GM23248 (cell line): Measurements from ENCODE around the gene SH3RF3. TPM values are rescaled to one million over a fixed set of nuclear protein-coding genes. Genes with fewer than 3 reads are reported as not detected.

ENCODE experiments used
- DNase-seq: peaks from one replicate; pipeline ENCODE4 v3.0.0-alpha.2; 2015
- H2AFZ ChIP-seq: fragments of 200-600 bp; sonication (generic); 2 replicates; pipeline ENCODE4 v1.6.1; 2016; ENCODE audit warnings: antibody characterized with exemption
- H3F3A ChIP-seq: fragments of 200-600 bp; sonication (generic); 2 replicates; pipeline ENCODE4 v1.6.1; 2016; ENCODE audit warnings: mild to moderate bottlenecking, antibody characterized with exemption, mixed run types; ENCODE audit not compliant: insufficient read depth
- H3K27ac ChIP-seq: fragments of 200-600 bp; sonication (generic); 2 replicates; pipeline ENCODE4 v1.5.1; 2016; ENCODE audit warnings: mild to moderate bottlenecking
- H3K27me3 ChIP-seq: fragments of 200-600 bp; sonication (generic); replicated peaks from 2 replicates; pipeline ENCODE4 v1.6.1; 2016; ENCODE audit warnings: mild to moderate bottlenecking; ENCODE audit not compliant: insufficient read depth
- H3K36me3 ChIP-seq: fragments of 200-600 bp; sonication (generic); 2 replicates; pipeline ENCODE4 v1.6.1; 2016; ENCODE audit warnings: low read depth, mild to moderate bottlenecking
- H3K4me1 ChIP-seq: fragments of 200-600 bp; sonication (generic); 2 replicates; pipeline ENCODE4 v1.6.1; 2016; ENCODE audit warnings: mild to moderate bottlenecking; ENCODE audit not compliant: insufficient read depth
- H3K4me2 ChIP-seq: fragments of 200-600 bp; sonication (generic); one replicate; pipeline ENCODE4 v1.6.1; 2016; ENCODE audit warnings: mild to moderate bottlenecking; ENCODE audit not compliant: unreplicated experiment
- H3K4me3 ChIP-seq: fragments of 200-600 bp; sonication (generic); 2 replicates; pipeline ENCODE4 v1.5.1; 2016; ENCODE audit warnings: mild to moderate bottlenecking
- H3K79me2 ChIP-seq: fragments of 200-600 bp; sonication (generic); 2 replicates; pipeline ENCODE4 v1.6.1; 2016; ENCODE audit warnings: mild to moderate bottlenecking; ENCODE audit not compliant: insufficient read depth
- H3K9ac ChIP-seq: fragments of 200-600 bp; sonication (generic); 2 replicates; pipeline ENCODE4 v1.6.1; 2016; ENCODE audit warnings: mild to moderate bottlenecking
- H3K9me2 ChIP-seq: fragments of 200-600 bp; sonication (generic); 2 replicates; pipeline ENCODE4 v1.6.1; 2016; ENCODE audit warnings: mixed run types, mild to moderate bottlenecking, moderate library complexity; ENCODE audit not compliant: insufficient read depth
- H3K9me3 ChIP-seq: fragments of 200-600 bp; sonication (generic); one replicate; pipeline ENCODE4 v1.6.1; 2017; ENCODE audit warnings: low read depth
- H4K20me1 ChIP-seq: fragments of 200-600 bp; sonication (generic); 2 replicates; pipeline ENCODE4 v1.6.0; 2016; ENCODE audit not compliant: insufficient read depth
- EZH2 ChIP-seq: fragments of 200-600 bp; sonication (generic); IDR thresholded peaks from 2 replicates; pipeline ENCODE4 v1.6.1; 2018; ENCODE audit warnings: antibody characterized with exemption, mild to moderate bottlenecking; ENCODE audit not compliant: insufficient read depth, poor library complexity, severe bottlenecking
- EZH2phosphoT487 ChIP-seq: fragments of 200-600 bp; sonication (generic); IDR thresholded peaks from 2 replicates; pipeline ENCODE4 v1.6.1; 2018; ENCODE audit warnings: antibody characterized with exemption, moderate library complexity, mild to moderate bottlenecking, low read depth; ENCODE audit not compliant: insufficient read depth
- WGBS, 2 experiments: methylation state at CpG; one replicate each; pipeline ENCODE4 v1.1.6; 2015 to 2017; ENCODE audit warnings: low lambda C conversion rate in 2 of 2, low coverage in 1 of 2; ENCODE audit errors: missing lambda C conversion rate in 2 of 2; 5-methylcytosine and 5-hydroxymethylcytosine counted together
- in situ Hi-C: fragments of 300-500 bp; cut with MboI; formaldehyde crosslinking; loops from 2 replicates; pipeline ENCODE4 v1.15.0; 2020
- polyA plus RNA-seq: library from polyadenylated mRNA; unstranded; fragments of >200 nt; fragmentation: Nextera tagmentation; extraction: Ambion mirVana; gene quantifications from 2 replicates; pipeline ENCODE4 v1.2.1, GENCODE V29; 2016
- total RNA-seq: library from RNA; depleted of rRNA; stranded (reverse); fragments of >200 nt; shearing (Covaris generic); gene quantifications from 2 replicates; pipeline ENCODE4 v1.2.3, GENCODE V29; 2014

SH3RF3 gene
- total and polyA plus RNA-seq, 2 experiments from 2014 or later: 1.5 to 5.2 TPM

DNA sequence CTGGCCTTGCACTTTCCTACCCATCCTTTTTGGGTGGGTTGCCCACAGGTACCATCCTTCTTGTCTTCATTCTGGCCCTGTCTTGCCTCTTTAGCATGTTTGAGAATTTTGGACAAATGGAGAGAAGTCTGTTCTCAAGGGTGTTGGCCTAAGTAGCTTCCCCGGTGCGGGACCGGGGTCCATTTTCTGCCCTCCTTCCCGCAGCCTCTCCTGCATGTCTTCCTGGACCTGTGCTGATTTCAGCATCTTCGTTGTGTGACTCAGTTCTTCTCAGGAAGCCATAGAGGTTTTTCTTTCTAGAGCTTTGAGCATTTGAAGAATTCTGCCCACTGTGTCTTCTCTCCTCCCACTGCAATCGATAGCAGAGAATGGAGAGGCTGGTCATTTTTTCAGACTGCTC is 172.7 kb downstream of the SH3RF3 start:
- no peaks in the 10 kb centered on the region for H3K9me2 ChIP-seq
- H3K27me3 ChIP-seq: no peaks in the 10 kb centered on the region
- H3K4me2 ChIP-seq: no peak overlapping the region
- H3K9ac ChIP-seq: no peak overlapping the region
- H4K20me1 ChIP-seq: no peaks in the 10 kb centered on the region
- no peaks in the 10 kb centered on the region for H3K4me1 ChIP-seq
- no peaks in the 10 kb centered on the region for H3K9me3 ChIP-seq
- H3F3A ChIP-seq: no peaks in the 10 kb centered on the region
- WGBS, 2 experiments: 95 to 98% methylated on average over 6 of the region's 6 CpGs
- no peak overlapping the region for H3K4me3 ChIP-seq
- H3K79me2 ChIP-seq: no peaks in the 10 kb centered on the region
- no peaks in the 10 kb centered on the region for H3K36me3 ChIP-seq
- H2AFZ ChIP-seq: no peak overlapping the region
- H3K27ac ChIP-seq: no peak overlapping the region
- TF ChIP-seq EZH2phosphoT487: no peak
- TF ChIP-seq EZH2: no peak
- no peak for DNase-seq
- in situ Hi-C loops: no loop called here

DNA sequence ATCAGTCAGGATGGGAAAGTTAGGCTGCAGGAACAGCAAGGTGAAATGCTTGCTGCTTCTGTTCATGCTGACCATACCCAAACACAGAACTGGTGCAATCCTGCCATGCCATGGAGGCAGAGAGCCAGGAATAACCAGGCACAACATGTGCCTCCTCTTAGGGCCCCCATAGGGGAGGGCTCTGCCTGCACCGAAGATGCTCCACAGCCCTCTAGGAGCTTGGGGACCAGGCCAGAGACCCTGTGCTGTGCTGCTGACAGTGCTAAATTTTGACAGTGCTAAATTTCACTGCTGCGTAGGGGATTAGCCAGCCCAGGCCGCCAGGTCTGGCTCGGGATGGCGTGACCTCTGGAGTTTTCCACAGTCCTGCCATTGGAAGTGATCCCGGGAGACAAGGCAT is 173.3 kb downstream of the SH3RF3 start:
- Histone ChIP-seq H3K4me3 (no peak overlapping the region), H3K79me2 (no peaks in the 10 kb centered on the region), H3F3A (no peaks in the 10 kb centered on the region), H2AFZ (no peak overlapping the region), H3K9me3 (no peaks in the 10 kb centered on the region), H3K4me2 (no peak overlapping the region), H3K36me3 (no peaks in the 10 kb centered on the region), H3K27ac (no peak overlapping the region), H4K20me1 (no peaks in the 10 kb centered on the region), H3K9me2 (no peaks in the 10 kb centered on the region), H3K9ac (no peak overlapping the region), H3K27me3 (no peaks in the 10 kb centered on the region), H3K4me1 (no peaks in the 10 kb centered on the region)
- no peak for TF ChIP-seq EZH2phosphoT487
- TF ChIP-seq EZH2: no peak
- no peak for DNase-seq
- in situ Hi-C loops: no loop called here
- WGBS, 2 experiments: 85 to 97% methylated on average over 6 of the region's 6 CpGs

- Histone ChIP-seq H3F3A (no peaks in the 10 kb centered on the region), H3K9me3 (no peaks in the 10 kb centered on the region), H3K9me2 (no peaks in the 10 kb centered on the region), H2AFZ (no peak overlapping the region), H3K4me2 (no peak overlapping the region), H4K20me1 (no peaks in the 10 kb centered on the region), H3K27ac (no peak overlapping the region), H3K4me1 (no peaks in the 10 kb centered on the region), H3K79me2 (no peaks in the 10 kb centered on the region), H3K36me3 (no peaks in the 10 kb centered on the region), H3K27me3 (no peaks in the 10 kb centered on the region), H3K4me3 (no peak overlapping the region), H3K9ac (no peak overlapping the region)
- WGBS, 2 experiments: 67 to 71% methylated on average over 5 of the region's 5 CpGs
- TF ChIP-seq EZH2: no peak
- TF ChIP-seq EZH2phosphoT487: no peak
- no peak for DNase-seq
- in situ Hi-C loops: no loop called here
Observed at GRCh38 chr2:109304242-109304641, 175.2 kb downstream of the SH3RF3 start.

DNA sequence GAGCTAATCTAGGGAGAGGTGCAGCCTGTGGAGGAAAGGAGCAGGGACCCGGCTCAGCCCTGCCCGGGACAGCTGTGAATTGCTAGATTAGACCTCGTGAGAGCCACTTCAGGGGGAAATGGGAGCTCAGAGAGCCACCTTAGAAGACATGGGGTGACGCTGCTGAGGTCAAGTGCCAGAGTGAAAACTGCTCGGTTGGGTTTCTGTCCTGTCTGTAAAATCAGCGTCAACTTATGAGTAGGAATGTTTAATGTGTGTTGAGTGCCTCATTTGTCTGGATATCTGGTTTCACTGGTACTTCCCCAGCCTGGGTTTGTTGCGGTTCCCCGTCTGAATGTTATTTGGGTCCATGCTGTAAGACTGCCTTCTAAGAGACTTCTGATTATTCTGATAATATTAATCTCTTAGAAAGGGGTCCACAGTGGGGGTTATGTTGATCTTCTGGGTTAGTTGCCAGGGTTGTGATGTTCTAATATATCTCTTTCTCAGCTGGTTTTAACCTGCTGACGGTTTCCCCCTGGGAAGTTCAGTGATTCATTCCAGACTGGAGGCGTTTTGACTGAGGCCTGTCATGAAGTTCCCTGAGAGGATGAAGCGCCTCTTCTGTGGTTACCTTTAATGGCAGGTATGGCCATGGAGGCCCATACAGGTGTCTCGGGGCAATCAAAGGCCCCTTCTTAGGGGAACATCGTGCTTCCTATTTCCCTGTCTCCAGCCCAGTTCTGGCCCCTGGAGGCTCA is 175.9 kb downstream of the SH3RF3 start:
- in situ Hi-C loops: no loop called here
- Histone ChIP-seq H3K9ac (no peak overlapping the region), H3K27me3 (no peaks in the 10 kb centered on the region), H2AFZ (no peak overlapping the region), H3K79me2 (no peaks in the 10 kb centered on the region), H3F3A (no peaks in the 10 kb centered on the region), H3K9me2 (no peaks in the 10 kb centered on the region), H3K4me1 (no peaks in the 10 kb centered on the region), H3K4me2 (no peak overlapping the region), H3K9me3 (no peaks in the 10 kb centered on the region), H3K4me3 (no peak overlapping the region), H3K27ac (no peak overlapping the region), H4K20me1 (no peaks in the 10 kb centered on the region), H3K36me3 (no peaks in the 10 kb centered on the region)
- no peak for DNase-seq
- WGBS, 2 experiments: 86 to 89% methylated on average over 13 of the region's 13 CpGs
- TF ChIP-seq EZH2phosphoT487: no peak
- TF ChIP-seq EZH2: no peak
